GM12892 (cell line): ENCODE data around the gene RABGEF1.
"Not testable (repeated sequence)": the region's sequence is repeated elsewhere in the genome, so short reads cannot be mapped to it uniquely, and the experiment has no call there.

ENCODE experiments used
- POLR2A ChIP-seq: IDR thresholded peaks from 2 replicates; pipeline ENCODE4 v1.6.1; 2011; ENCODE audit warnings: low read depth, low read length, control low read depth
- POLR2AphosphoS5 ChIP-seq: IDR thresholded peaks from 2 replicates; pipeline ENCODE4 v1.6.1; 2011; ENCODE audit warnings: low read depth, low read length, control low read depth

- not testable (repeated sequence) for TF ChIP-seq POLR2AphosphoS5, POLR2A
Measured at GRCh38 chr7:66817208-66817795, 76.8 kb downstream of the RABGEF1 start.
